GM12872 (cell line): Measurements from ENCODE around the gene COPZ2.

Source experiments
- CTCF ChIP-seq: IDR thresholded peaks from 3 replicates; pipeline ENCODE4 v1.5.1; 2011; ENCODE audit warnings: low read depth, mild to moderate bottlenecking, low read length, moderate library complexity; ENCODE audit not compliant: insufficient read depth

Gene COPZ2

DNA sequence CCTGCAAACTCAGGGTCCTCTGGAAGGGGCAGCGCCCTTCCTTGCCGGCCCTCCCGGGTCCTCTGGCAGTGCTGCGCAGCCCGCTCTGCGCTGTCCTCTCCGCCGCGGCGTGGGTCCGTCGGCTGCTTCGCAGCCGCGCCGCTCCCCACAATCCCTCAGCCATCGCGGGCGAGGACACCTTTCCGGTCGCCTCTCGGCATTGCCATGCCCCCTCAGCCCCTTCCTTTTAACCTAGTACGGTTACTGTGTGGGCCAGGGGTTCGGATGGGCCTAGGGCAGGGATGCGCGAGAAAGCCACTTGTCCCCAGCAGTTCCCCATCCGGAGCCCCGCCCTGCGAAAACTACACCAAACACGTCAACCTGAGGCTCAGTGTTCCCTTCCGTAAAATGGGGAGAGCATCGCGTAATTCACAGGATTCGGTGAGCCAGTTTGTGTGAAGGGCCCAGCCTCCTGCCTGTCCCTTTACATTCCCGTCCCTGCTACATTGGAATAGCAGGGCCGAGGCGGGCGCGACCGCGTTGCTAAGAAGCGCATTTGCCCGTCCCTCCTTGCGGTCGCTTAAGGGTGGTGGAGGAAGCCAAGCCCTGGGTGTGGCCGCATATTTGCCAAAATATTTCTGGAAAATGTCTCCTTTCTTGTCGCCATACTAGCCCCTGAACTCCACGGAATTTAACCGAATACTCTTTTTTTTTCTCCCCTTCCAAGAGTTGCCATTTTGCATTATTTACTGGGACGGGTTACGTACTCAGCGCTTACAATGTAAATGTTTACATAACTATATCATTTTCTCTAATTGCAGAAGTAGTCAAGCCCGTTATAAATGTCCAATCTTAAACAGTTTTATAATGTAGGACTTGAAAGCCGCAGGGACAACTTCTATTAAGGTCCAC is 13.2 kb downstream of the COPZ2 start:
- TF ChIP-seq CTCF: no peak

- peak; percentile 15; the same call in 1 of the 3 replicates for TF ChIP-seq CTCF
These were observed 14.0 kb downstream of the COPZ2 start for GRCh38 chr17:48023400-48024148.

GRCh38 chr17:48022901-48023300 is 14.7 kb downstream of the COPZ2 start:
- no peak for TF ChIP-seq CTCF

GRCh38 chr17:48021934-48022333 is 15.7 kb downstream of the COPZ2 start:
- TF ChIP-seq CTCF: no peak

GRCh38 chr17:48016112-48016511 is 21.5 kb downstream of the COPZ2 start:
- TF ChIP-seq CTCF: no peak

GRCh38 chr17:48014595-48015111 is 22.9 kb downstream of the COPZ2 start:
- TF ChIP-seq CTCF: no peak

DNA sequence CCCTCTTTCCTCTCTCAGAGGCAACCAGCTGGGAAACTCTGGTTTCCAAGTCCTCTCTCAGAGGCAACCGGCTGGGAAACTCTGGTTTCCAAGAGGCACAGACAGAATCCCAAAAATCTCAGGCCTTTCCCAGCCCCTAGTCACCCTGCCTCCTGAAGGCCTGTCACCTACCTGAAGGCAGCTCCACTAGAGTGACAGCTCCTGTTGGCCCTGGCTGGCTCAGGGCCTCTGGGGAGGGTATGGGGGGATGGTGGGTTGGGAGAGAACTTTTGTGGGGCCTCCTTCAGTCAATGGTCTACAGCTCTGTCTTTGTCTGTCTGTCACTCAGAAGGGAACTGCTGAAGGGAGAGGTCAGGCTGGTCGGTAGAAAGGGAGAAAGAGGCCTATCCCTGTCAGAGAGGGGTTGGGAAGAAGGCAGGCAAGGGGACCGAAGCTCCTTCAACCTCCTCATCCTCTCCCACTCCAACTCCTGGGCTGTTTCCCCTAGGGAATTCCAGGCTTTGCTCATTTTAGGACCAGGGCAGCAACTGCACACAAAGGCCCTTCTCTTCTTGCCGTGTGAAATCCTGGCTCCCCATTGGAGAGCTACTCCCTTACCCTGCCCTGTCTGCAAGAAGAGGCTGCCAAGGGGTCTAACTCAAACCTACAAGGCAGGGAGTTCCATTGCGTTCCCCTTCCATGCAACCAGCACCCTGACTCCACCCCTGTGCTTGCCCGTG is 23.6 kb downstream of the COPZ2 start:
- no peak for TF ChIP-seq CTCF
